ENCODE results near the gene TMC2.

TMC2 gene

GRCh38 chr20:2619961-2620595, 83.7 kb downstream of the TMC2 start:
- Mint-ChIP-seq H3K27ac (no peak overlapping the region), H3K27me3 (peaks cover 34% of the 10 kb centered on the region), H3K4me1 (ENCODE audit: low read depth) (peaks cover 8% of the 10 kb centered on the region)

GRCh38 chr20:2624190-2624589, 87.8 kb downstream of the TMC2 start:
- no peaks in the 10 kb centered on the region for H3K9me3 Mint-ChIP-seq
- no peak overlapping the region for H3K27ac Mint-ChIP-seq
- no peaks in the 10 kb centered on the region for H3K36me3 Mint-ChIP-seq (ENCODE audit: low read depth)
- H3K27me3 Mint-ChIP-seq, result peaks cover 17% of the 10 kb centered on the region
- peaks cover 8% of the 10 kb centered on the region for H3K4me1 Mint-ChIP-seq (ENCODE audit: low read depth)
- H3K4me3 Mint-ChIP-seq, result no peak overlapping the region

More at GRCh38 chr20:2619961-2620595, 83.7 kb downstream of the TMC2 start:
- no peaks in the 10 kb centered on the region for H3K9me3 Mint-ChIP-seq
- no peaks in the 10 kb centered on the region for H3K36me3 Mint-ChIP-seq (ENCODE audit: low read depth)
- H3K4me3 Mint-ChIP-seq, result no peak overlapping the region

DNA sequence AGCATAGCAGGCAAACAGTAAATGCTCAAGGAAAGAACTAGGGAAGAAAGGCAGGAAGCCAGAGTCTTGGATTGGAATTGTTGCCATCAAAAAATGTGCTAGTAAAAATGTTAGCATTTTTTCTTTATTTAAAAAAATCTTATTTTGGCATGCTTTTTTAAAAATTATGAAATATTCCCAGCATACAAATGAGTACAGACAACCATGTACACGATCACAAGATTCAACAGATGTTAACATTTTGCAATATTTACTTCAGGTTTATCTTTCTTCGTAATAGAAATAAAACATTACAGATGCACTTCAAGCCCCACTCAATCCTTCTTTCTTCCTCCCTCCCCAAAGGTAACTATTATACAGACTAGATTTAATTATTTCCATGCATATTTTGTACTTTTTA, 88.7 kb downstream of the TMC2 start:
- Mint-ChIP-seq H3K27me3 (peaks cover 15% of the 10 kb centered on the region), H3K36me3 (ENCODE audit: low read depth) (no peaks in the 10 kb centered on the region), H3K4me3 (no peak overlapping the region), H3K9me3 (no peaks in the 10 kb centered on the region), H3K4me1 (ENCODE audit: low read depth) (peaks cover 4% of the 10 kb centered on the region), H3K27ac (no peak overlapping the region)

DNA sequence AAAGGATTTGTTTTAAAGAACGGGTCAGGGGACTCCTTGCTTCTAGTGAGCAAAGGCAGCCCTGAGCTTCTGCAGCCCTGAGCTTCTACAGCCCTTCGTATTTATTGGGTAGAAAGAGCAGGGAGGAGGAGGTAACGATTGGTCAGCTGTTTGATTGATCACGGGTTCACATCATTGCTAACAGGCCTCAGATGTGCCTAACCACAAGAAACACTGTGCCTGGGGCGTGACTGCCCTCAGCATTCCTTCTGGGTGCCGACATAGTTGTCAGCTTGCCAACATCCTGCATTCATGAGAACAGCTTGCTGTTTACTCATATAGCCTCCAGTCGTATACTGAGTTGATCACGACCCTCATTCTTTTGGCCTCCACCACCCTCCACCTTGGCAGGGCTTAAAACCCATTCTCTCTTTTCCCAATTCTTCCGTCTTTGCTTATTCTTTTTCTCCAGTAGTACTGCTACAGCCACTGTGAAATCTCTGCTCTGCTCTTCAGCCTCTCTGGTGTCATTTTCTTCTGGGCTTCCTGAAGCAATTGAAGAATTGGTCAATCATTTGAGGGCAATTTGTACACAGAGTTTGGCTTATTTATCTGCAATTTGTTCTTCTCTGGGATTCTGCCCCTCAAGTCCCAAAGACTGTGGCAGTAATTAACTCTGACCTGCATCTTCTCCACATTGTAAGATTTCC, 90.6 kb downstream of the TMC2 start:
- no peaks in the 10 kb centered on the region for H3K4me1 Mint-ChIP-seq (ENCODE audit: low read depth)
- no peak overlapping the region for H3K27ac Mint-ChIP-seq
- no peak overlapping the region for H3K4me3 Mint-ChIP-seq
- peaks cover 3% of the 10 kb centered on the region for H3K9me3 Mint-ChIP-seq
- peaks cover 15% of the 10 kb centered on the region for H3K27me3 Mint-ChIP-seq
- no peaks in the 10 kb centered on the region for H3K36me3 Mint-ChIP-seq (ENCODE audit: low read depth)

DNA sequence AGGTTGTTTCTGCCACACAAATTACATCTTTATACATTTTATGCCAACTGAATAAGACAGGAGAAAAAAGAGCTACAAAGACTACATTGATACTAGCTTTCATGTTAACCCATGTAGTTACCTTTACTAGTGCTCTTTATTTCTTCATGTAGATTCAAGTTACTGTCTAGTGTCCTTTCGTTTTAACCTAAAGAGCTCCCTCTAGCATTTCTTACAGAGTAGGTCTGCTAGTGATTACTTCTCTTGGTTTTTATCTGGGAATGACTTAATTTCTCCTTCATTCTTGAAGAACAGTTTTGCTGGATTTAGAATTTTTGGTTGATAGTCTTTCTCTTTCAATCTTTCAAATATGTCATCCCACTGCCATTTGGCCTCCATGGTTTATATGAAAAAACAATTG, 94.9 kb downstream of the TMC2 start:
- peaks cover 3% of the 10 kb centered on the region for H3K9me3 Mint-ChIP-seq
- H3K27ac Mint-ChIP-seq, result no peak overlapping the region
- no peaks in the 10 kb centered on the region for H3K4me1 Mint-ChIP-seq (ENCODE audit: low read depth)
- H3K36me3 Mint-ChIP-seq (ENCODE audit: low read depth), result no peaks in the 10 kb centered on the region
- peaks cover 18% of the 10 kb centered on the region for H3K27me3 Mint-ChIP-seq
- no peak overlapping the region for H3K4me3 Mint-ChIP-seq

DNA sequence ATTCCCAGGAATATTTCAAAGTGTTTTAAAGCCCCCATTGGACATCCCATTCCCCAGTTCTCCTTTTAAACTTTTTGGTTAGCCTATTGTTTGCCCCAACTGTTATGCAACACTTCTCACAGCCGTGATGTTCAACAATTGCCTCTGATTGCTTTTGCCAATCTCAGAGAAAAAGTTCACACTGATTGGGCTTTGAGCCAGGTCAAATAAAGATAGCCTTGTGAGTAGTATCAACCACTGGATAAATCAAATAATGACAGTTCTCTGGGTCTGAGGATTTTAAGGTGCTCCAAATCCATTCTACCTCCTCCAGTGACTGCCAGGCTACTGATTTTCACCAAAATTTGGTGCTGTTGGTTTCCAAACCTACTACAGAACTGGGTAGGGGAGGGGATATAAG, 97.0 kb downstream of the TMC2 start:
- Mint-ChIP-seq H3K4me1 (ENCODE audit: low read depth) (no peaks in the 10 kb centered on the region), H3K27me3 (peaks cover 18% of the 10 kb centered on the region), H3K36me3 (ENCODE audit: low read depth) (no peaks in the 10 kb centered on the region), H3K27ac (no peak overlapping the region), H3K9me3 (peaks cover 3% of the 10 kb centered on the region), H3K4me3 (no peak overlapping the region)

DNA sequence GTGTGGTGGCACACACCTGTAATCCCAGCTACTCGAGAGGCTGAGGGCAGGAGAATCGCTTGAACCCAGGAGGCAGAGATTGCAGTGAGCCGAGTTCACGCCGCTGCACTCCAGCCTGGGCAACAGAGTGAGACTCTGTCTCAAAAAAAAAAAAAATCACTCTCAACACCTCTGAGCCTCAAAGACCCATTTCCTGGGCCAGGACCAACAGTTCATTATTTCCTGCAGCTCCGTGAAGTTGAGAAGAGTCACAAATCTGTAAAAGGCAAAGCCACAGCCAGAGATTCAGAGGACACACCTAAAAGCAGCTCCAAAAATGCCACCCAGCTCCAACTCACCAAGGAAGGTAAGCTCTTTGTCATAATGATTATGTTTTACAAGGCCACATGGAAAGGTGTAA, 100.9 kb downstream of the TMC2 start:
- peaks cover 7% of the 10 kb centered on the region for H3K27me3 Mint-ChIP-seq
- H3K9me3 Mint-ChIP-seq, result no peaks in the 10 kb centered on the region
- H3K36me3 Mint-ChIP-seq (ENCODE audit: low read depth), result no peaks in the 10 kb centered on the region
- H3K4me3 Mint-ChIP-seq, result no peak overlapping the region
- no peak overlapping the region for H3K27ac Mint-ChIP-seq
- no peaks in the 10 kb centered on the region for H3K4me1 Mint-ChIP-seq (ENCODE audit: low read depth)

DNA sequence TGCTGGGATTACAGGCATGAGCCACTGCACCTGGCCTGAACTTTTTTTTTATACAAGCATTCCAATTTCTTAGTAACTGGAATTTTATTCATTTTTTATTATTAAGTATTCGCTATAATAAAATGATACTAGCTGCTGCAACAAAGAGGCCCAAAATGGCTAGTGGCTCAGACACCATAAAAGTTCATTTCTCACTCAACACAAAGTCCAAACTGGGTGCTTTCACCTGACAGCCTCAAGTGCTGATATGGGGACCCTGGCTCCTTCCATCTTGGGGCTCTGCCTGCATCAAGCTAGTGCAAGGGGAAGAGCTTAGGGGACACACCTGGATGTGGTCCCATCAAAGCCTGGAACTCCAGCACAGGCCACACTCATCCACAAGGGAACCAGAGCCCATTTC, 103.9 kb downstream of the TMC2 start:
- no peaks in the 10 kb centered on the region for H3K36me3 Mint-ChIP-seq (ENCODE audit: low read depth)
- H3K27me3 Mint-ChIP-seq, result no peaks in the 10 kb centered on the region
- H3K9me3 Mint-ChIP-seq, result no peaks in the 10 kb centered on the region
- no peaks in the 10 kb centered on the region for H3K4me1 Mint-ChIP-seq (ENCODE audit: low read depth)
- no peak overlapping the region for H3K27ac Mint-ChIP-seq
- no peak overlapping the region for H3K4me3 Mint-ChIP-seq

- H3K27me3 Mint-ChIP-seq, result no peaks in the 10 kb centered on the region
Measured at GRCh38 chr20:2640899-2641298, 104.5 kb downstream of the TMC2 start.

DNA sequence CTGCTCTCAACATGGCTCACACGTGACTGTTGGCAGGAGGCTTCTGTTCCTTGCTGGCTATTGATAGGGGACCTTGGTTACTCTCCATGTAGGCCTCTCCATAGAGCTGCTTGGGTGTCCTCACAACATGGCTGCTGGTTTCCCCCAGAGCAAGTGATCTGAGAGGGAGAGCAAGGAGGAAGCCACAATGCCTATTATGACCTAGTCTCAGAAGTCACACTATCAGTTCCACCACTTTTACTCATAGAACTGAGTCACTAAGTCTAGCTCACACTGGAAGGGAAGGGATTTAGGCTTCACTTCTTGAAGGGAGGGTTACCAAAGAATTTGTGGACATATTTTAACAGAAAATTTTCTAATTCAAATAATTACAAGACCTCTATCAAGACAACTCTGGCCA, 107.3 kb downstream of the TMC2 start:
- Mint-ChIP-seq H3K4me3 (no peak overlapping the region), H3K27me3 (no peaks in the 10 kb centered on the region), H3K27ac (no peak overlapping the region), H3K4me1 (ENCODE audit: low read depth) (no peaks in the 10 kb centered on the region), H3K9me3 (no peaks in the 10 kb centered on the region), H3K36me3 (ENCODE audit: low read depth) (no peaks in the 10 kb centered on the region)

More at GRCh38 chr20:2640899-2641298, 104.5 kb downstream of the TMC2 start:
- Mint-ChIP-seq H3K27ac (no peak overlapping the region), H3K36me3 (ENCODE audit: low read depth) (no peaks in the 10 kb centered on the region), H3K4me3 (no peak overlapping the region), H3K9me3 (no peaks in the 10 kb centered on the region), H3K4me1 (ENCODE audit: low read depth) (no peaks in the 10 kb centered on the region)

DNA sequence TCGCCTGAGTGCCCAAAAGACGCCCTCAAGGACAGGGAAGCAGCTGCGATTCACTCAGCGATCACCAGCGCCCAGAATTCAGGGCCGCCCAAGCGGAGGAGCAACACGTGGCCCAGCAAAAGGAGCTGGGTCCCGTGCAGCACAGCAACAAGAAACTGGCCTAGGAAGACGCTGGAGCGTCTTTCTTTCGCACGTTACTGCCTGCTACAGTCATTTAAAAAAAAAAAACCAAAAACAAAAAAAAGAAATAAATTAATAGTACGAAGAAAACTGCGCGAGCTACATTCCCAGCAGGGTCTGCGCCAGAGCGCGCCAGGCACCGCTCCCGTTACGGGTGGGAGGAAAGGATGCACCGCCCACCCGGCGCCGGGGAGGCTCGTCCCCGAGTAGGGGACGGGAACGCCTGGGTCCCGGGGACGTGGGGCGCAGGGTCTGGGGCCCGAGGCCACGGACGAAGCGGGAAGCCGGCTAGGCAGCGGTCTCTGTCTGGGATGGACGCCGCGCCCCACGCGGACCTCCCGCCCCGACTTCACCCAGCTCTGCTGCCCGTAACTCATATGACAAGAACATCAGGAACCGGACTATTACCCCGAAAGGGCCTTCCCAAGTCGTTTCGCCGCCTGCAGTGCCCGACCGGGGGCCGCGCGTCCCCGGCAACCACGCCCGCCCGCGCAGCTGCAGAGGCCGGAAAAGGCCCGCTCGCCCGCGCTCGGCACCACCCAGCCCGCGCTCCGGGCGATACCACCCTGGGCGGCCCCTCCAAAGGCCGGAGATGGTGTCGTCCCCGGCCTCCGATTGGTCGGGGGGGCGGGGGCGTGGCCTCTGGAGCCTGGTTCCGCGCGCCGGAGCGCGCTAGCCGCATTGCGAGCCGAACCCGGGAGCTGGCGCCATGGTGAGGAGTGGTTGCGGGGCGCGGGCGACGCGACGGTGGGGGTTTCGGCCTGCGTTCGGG, 115.7 kb downstream of the TMC2 start, which contains the start of gene NOP56:
Gene NOP56, plus strand, starts transcription at position 861 of the 952 bp plus-strand sequence. Its CDS starts 29 bp downstream, at position 890.
- Mint-ChIP-seq H3K27me3 (no peaks in the 10 kb centered on the region), H3K27ac (peak within 1 kb of the TSS; percentile 95), H3K4me3 (peak within 1 kb of the TSS; percentile 91), H3K9me3 (no peaks in the 10 kb centered on the region), H3K36me3 (ENCODE audit: low read depth) (peaks cover 45% of the 10 kb centered on the region), H3K4me1 (ENCODE audit: low read depth) (peaks cover 45% of the 10 kb centered on the region)

DNA sequence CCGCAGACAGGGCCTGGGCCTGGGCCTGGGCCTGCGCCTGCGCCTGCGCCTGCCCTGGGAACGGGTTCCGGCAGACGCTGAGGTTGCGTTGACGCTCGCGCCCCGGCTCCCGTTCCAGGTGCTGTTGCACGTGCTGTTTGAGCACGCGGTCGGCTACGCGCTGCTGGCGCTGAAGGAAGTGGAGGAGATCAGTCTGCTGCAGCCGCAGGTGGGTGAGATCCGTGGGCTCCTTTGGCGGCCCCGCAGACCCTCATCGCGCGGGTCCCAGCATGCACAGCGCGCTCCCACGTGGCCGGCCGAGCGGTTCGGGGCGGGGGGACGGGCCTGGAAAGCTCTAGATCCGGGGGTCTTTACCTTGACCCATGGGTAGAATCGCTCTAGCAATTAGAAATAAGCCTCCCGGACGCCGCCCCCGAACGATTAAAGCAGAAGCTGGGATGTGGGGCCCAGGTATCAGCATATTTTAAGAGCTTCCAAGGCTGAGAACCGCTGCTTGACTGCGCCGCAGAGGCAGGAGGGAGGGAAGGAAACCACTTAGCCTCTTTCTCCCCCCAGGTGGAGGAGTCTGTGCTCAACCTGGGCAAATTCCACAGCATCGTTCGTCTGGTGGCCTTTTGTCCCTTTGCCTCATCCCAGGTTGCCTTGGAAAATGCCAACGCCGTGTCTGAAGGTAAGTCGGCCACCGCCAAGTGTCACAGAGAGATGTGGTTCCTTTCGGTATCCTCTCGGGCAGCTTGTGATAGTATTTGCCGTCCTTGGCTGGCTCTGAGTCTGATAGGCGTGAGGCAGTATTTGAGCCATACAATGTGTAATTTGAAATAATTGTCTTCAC, 116.6 kb downstream of the TMC2 start:
- Mint-ChIP-seq H3K4me1 (ENCODE audit: low read depth) (peaks cover 52% of the 10 kb centered on the region), H3K36me3 (ENCODE audit: low read depth) (peaks cover 54% of the 10 kb centered on the region), H3K9me3 (no peaks in the 10 kb centered on the region), H3K4me3 (peak overlapping the region; percentile 91), H3K27ac (peak overlapping the region; percentile 92), H3K27me3 (no peaks in the 10 kb centered on the region)

GRCh38 chr20:2653556-2654383, 117.4 kb downstream of the TMC2 start:
- Mint-ChIP-seq H3K4me1 (ENCODE audit: low read depth) (peaks cover 55% of the 10 kb centered on the region), H3K4me3 (peak overlapping the region; percentile 91), H3K36me3 (ENCODE audit: low read depth) (peaks cover 62% of the 10 kb centered on the region), H3K27ac (peak overlapping the region; percentile 92), H3K27me3 (no peaks in the 10 kb centered on the region), H3K9me3 (no peaks in the 10 kb centered on the region)
